RWPE1 (cell line): ENCODE results near the gene HSPB8.

Experiments used
- CTCF ChIA-PET: fragments of 350-600 bp; sonication (Branson Sonifier 250); formaldehyde crosslinking; extraction: SDS; loops from one replicate; lab custom pipeline; 2021; lab: Yijun Ruan, JAX
- POLR2A ChIA-PET: fragments of 400-600 bp; formaldehyde crosslinking; extraction: SDS; loops from one replicate; lab custom pipeline; 2020; ENCODE audit warnings: antibody characterized with exemption; ENCODE audit not compliant: low non-redundant PET; lab: Yijun Ruan, JAX
- DNase-seq: peaks from one replicate; pipeline ENCODE4 v3.0.0; 2012; ENCODE audit warnings: low spot score
- H3K27ac ChIP-seq: fragments of 450-650 bp; 2 replicates; pipeline ENCODE4 v1.5.1; 2017
- CTCF ChIP-seq: fragments of 450-650 bp; conservative IDR thresholded peaks from 2 replicates; pipeline ENCODE4 v1.5.1; 2017; ENCODE audit warnings: low read depth, mild to moderate bottlenecking

HSPB8 gene

GRCh38 chr12:119227292-119227691 lies 48.6 kb downstream of the HSPB8 start:
- ChIA-PET CTCF (no interaction called here), POLR2A (no interaction called here)
- TF ChIP-seq CTCF = no peak
- peak; percentile 16 for DNase-seq
- H3K27ac ChIP-seq = no peak overlapping the region

GRCh38 chr12:119229205-119229604 lies 50.5 kb downstream of the HSPB8 start:
- ChIA-PET CTCF (no interaction called here), POLR2A (no interaction called here)
- no peak for TF ChIP-seq CTCF
- DNase-seq = no peak
- no peak overlapping the region for H3K27ac ChIP-seq

- DNase-seq = peak; percentile 68
- no peak overlapping the region for H3K27ac ChIP-seq
- CTCF ChIA-PET = interaction anchor here (0.6 kb wide), 1 partner anchor 23 kb away, joined by 6 read pairs; no protein-coding TSS in a partner anchor
- no peak for TF ChIP-seq CTCF
- POLR2A ChIA-PET = no interaction called here
These were observed 51.1 kb downstream of the HSPB8 start for GRCh38 chr12:119229837-119230236.

- CTCF ChIA-PET = interaction anchor here (0.6 kb wide), 1 partner anchor 380 kb away, joined by 3 read pairs; no protein-coding TSS in a partner anchor
- no peak overlapping the region for H3K27ac ChIP-seq
- no peak for DNase-seq
- TF ChIP-seq CTCF = no peak
- POLR2A ChIA-PET = no interaction called here
These were observed 52.1 kb downstream of the HSPB8 start for GRCh38 chr12:119230807-119231206.

GRCh38 chr12:119231774-119232173 lies 53.0 kb downstream of the HSPB8 start:
- ChIA-PET POLR2A (no interaction called here), CTCF (no interaction called here)
- no peak overlapping the region for H3K27ac ChIP-seq
- no peak for DNase-seq
- no peak for TF ChIP-seq CTCF

GRCh38 chr12:119235197-119235751 lies 56.5 kb downstream of the HSPB8 start:
- ChIA-PET POLR2A (no interaction called here), CTCF (no interaction called here)
- DNase-seq = no peak
- no peak overlapping the region for H3K27ac ChIP-seq
- TF ChIP-seq CTCF = no peak

GRCh38 chr12:119236372-119236771 lies 57.6 kb downstream of the HSPB8 start:
- no peak for DNase-seq
- CTCF ChIA-PET = interaction anchor here (0.7 kb wide), 1 partner anchor 43 kb away, joined by 4 read pairs; no protein-coding TSS in a partner anchor
- POLR2A ChIA-PET = no interaction called here
- no peak overlapping the region for H3K27ac ChIP-seq
- no peak for TF ChIP-seq CTCF
